ENCODE data around the gene RPL10.

RPL10 gene

GRCh38 chrX:154443479-154443910 lies 45.3 kb downstream of the RPL10 start:
- H2AFZ ChIP-seq (ENCODE audit: low read length) = no peak overlapping the region
- no peaks in the 10 kb centered on the region for H3K9me2 ChIP-seq (ENCODE audit: low read depth, low read length)
- H3K4me2 ChIP-seq (ENCODE audit: low read length) = peak overlapping the region; percentile 55
- no peaks in the 10 kb centered on the region for H4K20me1 ChIP-seq (ENCODE audit: insufficient read depth, low read length)
- peaks cover 21% of the 10 kb centered on the region for H3K36me3 ChIP-seq (ENCODE audit: insufficient read depth, low read length)
- H3K27me3 ChIP-seq (ENCODE audit: insufficient read depth, low read length) = no peaks in the 10 kb centered on the region
- H3K9ac ChIP-seq (ENCODE audit: low read length) = peak overlapping the region; percentile 40; the same call in 1 of the 2 replicates
- no peak for TF ChIP-seq CTCF (IDR thresholded peaks at IDR 0.05; ENCODE audit: low read length)
- TF ChIP-seq EZH2 (IDR thresholded peaks at IDR 0.05; ENCODE audit: borderline replicate concordance, low read length) = no peak
- H3K27ac ChIP-seq (ENCODE audit: low read depth, low read length, poor library complexity, severe bottlenecking) = no peak overlapping the region
- no peaks in the 10 kb centered on the region for H3K79me2 ChIP-seq (ENCODE audit: insufficient read depth, low read length)
- H3K4me3 ChIP-seq (ENCODE audit: low read depth, low read length, poor library complexity, severe bottlenecking) = peak overlapping the region; percentile 60
- peaks cover 23% of the 10 kb centered on the region for H3K4me1 ChIP-seq (ENCODE audit: insufficient read depth, low read length, severe bottlenecking)
- no peaks in the 10 kb centered on the region for H3K9me3 ChIP-seq (ENCODE audit: low read length)
- H3F3A ChIP-seq (ENCODE audit: insufficient read depth, low read length) = no peaks in the 10 kb centered on the region

- no peak within 1 kb of the TSS for H3K27ac ChIP-seq (ENCODE audit: low read depth, low read length, poor library complexity, severe bottlenecking)
- peak within 1 kb of the TSS; percentile 55 for H3K4me2 ChIP-seq (ENCODE audit: low read length)
- no peaks in the 10 kb centered on the region for H3F3A ChIP-seq (ENCODE audit: insufficient read depth, low read length)
- H3K9me2 ChIP-seq (ENCODE audit: low read depth, low read length) = no peaks in the 10 kb centered on the region
- no peaks in the 10 kb centered on the region for H3K79me2 ChIP-seq (ENCODE audit: insufficient read depth, low read length)
- no peak within 1 kb of the TSS for H2AFZ ChIP-seq (ENCODE audit: low read length)
- H3K9ac ChIP-seq (ENCODE audit: low read length) = peak within 1 kb of the TSS; percentile 60
- no peaks in the 10 kb centered on the region for H3K9me3 ChIP-seq (ENCODE audit: low read length)
- peaks cover 20% of the 10 kb centered on the region for H3K4me1 ChIP-seq (ENCODE audit: insufficient read depth, low read length, severe bottlenecking)
- peaks cover 22% of the 10 kb centered on the region for H3K36me3 ChIP-seq (ENCODE audit: insufficient read depth, low read length)
- TF ChIP-seq EZH2 (IDR thresholded peaks at IDR 0.05; ENCODE audit: borderline replicate concordance, low read length) (no peak), CTCF (IDR thresholded peaks at IDR 0.05; ENCODE audit: low read length) (no peak)
- no peaks in the 10 kb centered on the region for H4K20me1 ChIP-seq (ENCODE audit: insufficient read depth, low read length)
- no peaks in the 10 kb centered on the region for H3K27me3 ChIP-seq (ENCODE audit: insufficient read depth, low read length)
- peak within 1 kb of the TSS; percentile 60 for H3K4me3 ChIP-seq (ENCODE audit: low read depth, low read length, poor library complexity, severe bottlenecking)
Measured at GRCh38 chrX:154443992-154444754, 46.0 kb downstream of the RPL10 start, which contains the start of gene FAM50A. TSS of gene FAM50A (plus strand) at chrX:154444141. CDS start at chrX:154444236, 95 bp downstream.

- no peaks in the 10 kb centered on the region for H3K9me3 ChIP-seq (ENCODE audit: low read length)
- no peaks in the 10 kb centered on the region for H3K9me2 ChIP-seq (ENCODE audit: low read depth, low read length)
- no peak overlapping the region for H2AFZ ChIP-seq (ENCODE audit: low read length)
- no peaks in the 10 kb centered on the region for H3K79me2 ChIP-seq (ENCODE audit: insufficient read depth, low read length)
- H3F3A ChIP-seq (ENCODE audit: insufficient read depth, low read length) = no peaks in the 10 kb centered on the region
- H4K20me1 ChIP-seq (ENCODE audit: insufficient read depth, low read length) = no peaks in the 10 kb centered on the region
- H3K36me3 ChIP-seq (ENCODE audit: insufficient read depth, low read length) = peaks cover 20% of the 10 kb centered on the region
- peak overlapping the region; percentile 60 for H3K4me3 ChIP-seq (ENCODE audit: low read depth, low read length, poor library complexity, severe bottlenecking)
- TF ChIP-seq EZH2 (IDR thresholded peaks at IDR 0.05; ENCODE audit: borderline replicate concordance, low read length) (no peak), CTCF (IDR thresholded peaks at IDR 0.05; ENCODE audit: low read length) (no peak)
- H3K9ac ChIP-seq (ENCODE audit: low read length) = peak overlapping the region; percentile 60
- H3K4me1 ChIP-seq (ENCODE audit: insufficient read depth, low read length, severe bottlenecking) = peaks cover 20% of the 10 kb centered on the region
- H3K27ac ChIP-seq (ENCODE audit: low read depth, low read length, poor library complexity, severe bottlenecking) = no peak overlapping the region
- H3K27me3 ChIP-seq (ENCODE audit: insufficient read depth, low read length) = no peaks in the 10 kb centered on the region
- peak overlapping the region; percentile 52 for H3K4me2 ChIP-seq (ENCODE audit: low read length)
Measured at GRCh38 chrX:154444755-154445246, 46.6 kb downstream of the RPL10 start.

All from OCI-LY1 (cell line).